A673 (cell line): Measurements from ENCODE around the gene CR1. TPM values are rescaled to one million over a fixed set of nuclear protein-coding genes. Genes with fewer than 3 reads are reported as not detected.
A peak's percentile ranks its signal among the peaks of the same experiment; 100 is the strongest.
"Not testable (repeated sequence)": the region's sequence is repeated elsewhere in the genome, so short reads cannot be mapped to it uniquely, and the experiment has no call there.

Experiments
- BruUV-seq: library from RNA; stranded (reverse); fragments of 400-500 nt; replicated peaks from 2 replicates; lab custom pipeline; 2021; lab: Mats Ljungman, UMichigan
- CTCF ChIA-PET: fragments of 300-600 bp; sonication (Branson Sonifier 250); formaldehyde crosslinking; loops from one replicate; lab custom pipeline; 2022; ENCODE audit warnings: antibody characterized with exemption; lab: Charles Lee
- POLR2A ChIA-PET: fragments of 300-600 bp; sonication (Branson Sonifier 250); formaldehyde crosslinking; loops from one replicate; lab custom pipeline; 2022; ENCODE audit warnings: antibody characterized with exemption; ENCODE audit not compliant: low non-redundant PET; lab: Charles Lee
- DNase-seq: peaks from one replicate; pipeline ENCODE4 v3.0.0-alpha.2; 2015; ENCODE audit warnings: low spot score
- H3K27ac ChIP-seq: fragments of 200-600 bp; sonication (generic); 2 replicates; pipeline ENCODE4 v1.5.1; 2016; ENCODE audit warnings: mixed run types, low read depth, mild to moderate bottlenecking, mixed read lengths, antibody characterized with exemption, low read length; ENCODE audit not compliant: poor library complexity, severe bottlenecking
- H3K27me3 ChIP-seq: fragments of 200-600 bp; sonication (generic); replicated peaks from 2 replicates; pipeline ENCODE4 v1.6.1; 2017; ENCODE audit warnings: mixed run types, low read depth, mild to moderate bottlenecking, mixed read lengths, antibody characterized with exemption, low read length; ENCODE audit not compliant: insufficient read depth, poor library complexity
- H3K36me3 ChIP-seq: fragments of 200-600 bp; sonication (generic); 2 replicates; pipeline ENCODE4 v1.6.1; 2016; ENCODE audit warnings: mixed run types, mild to moderate bottlenecking, mixed read lengths, antibody characterized with exemption, low read length; ENCODE audit not compliant: insufficient read depth, poor library complexity, severe bottlenecking
- H3K4me1 ChIP-seq: fragments of 200-600 bp; sonication (generic); 2 replicates; pipeline ENCODE4 v1.6.1; 2017; ENCODE audit warnings: mixed run types, mild to moderate bottlenecking, mixed read lengths, antibody characterized with exemption, low read length; ENCODE audit not compliant: insufficient read depth, poor library complexity, severe bottlenecking
- H3K4me3 ChIP-seq: fragments of 200-600 bp; sonication (generic); 2 replicates; pipeline ENCODE4 v1.5.1; 2016; ENCODE audit warnings: low read depth, mixed run types, mild to moderate bottlenecking, mixed read lengths, low read length; ENCODE audit not compliant: poor library complexity, severe bottlenecking
- H3K9me3 ChIP-seq: fragments of 200-600 bp; sonication (generic); 2 replicates; pipeline ENCODE4 v1.6.1; 2016; ENCODE audit warnings: mixed run types, low read depth, mild to moderate bottlenecking, mixed read lengths, antibody characterized with exemption, low read length; ENCODE audit not compliant: poor library complexity, severe bottlenecking
- CTCF ChIP-seq: fragments of 300-800, 200-600 bp; sonication (generic); conservative IDR thresholded peaks from 2 replicates; pipeline ENCODE4 v1.5.1; 2017; ENCODE audit warnings: low read depth, mild to moderate bottlenecking, antibody characterized with exemption, low read length, moderate library complexity, mixed read lengths
- EZH2 ChIP-seq: fragments of 200-600 bp; sonication (generic); IDR thresholded peaks from 2 replicates; pipeline ENCODE4 v1.6.1; 2017; ENCODE audit warnings: borderline replicate concordance, low read depth, mild to moderate bottlenecking, mixed read lengths, antibody characterized with exemption, low read length; ENCODE audit not compliant: poor library complexity, severe bottlenecking
- intact Hi-C: fragments of 100-400 bp; cut with micrococcal nuclease; formaldehyde crosslinking; loops from one replicate; pipeline ENCODE4 v1.10.0; 2022; ENCODE audit not compliant: unreplicated experiment
- total RNA-seq: library from RNA; stranded (reverse); gene quantifications from 2 replicates; pipeline ENCODE4 v1.2.3, GENCODE V29; 2021

CR1 gene
- total RNA-seq, 1 experiment from 2014 or later = not detected

- CTCF ChIA-PET, H3K36me3 ChIP-seq, H3K4me1 ChIP-seq, H3K27me3 ChIP-seq, H3K9me3 ChIP-seq, POLR2A ChIA-PET, DNase-seq, H3K27ac ChIP-seq, H3K4me3 ChIP-seq, intact Hi-C loops, BruUV-seq: not testable (repeated sequence)
Observed at GRCh38 chr1:207554823-207555222, 58.9 kb downstream of the CR1 start.

DNA sequence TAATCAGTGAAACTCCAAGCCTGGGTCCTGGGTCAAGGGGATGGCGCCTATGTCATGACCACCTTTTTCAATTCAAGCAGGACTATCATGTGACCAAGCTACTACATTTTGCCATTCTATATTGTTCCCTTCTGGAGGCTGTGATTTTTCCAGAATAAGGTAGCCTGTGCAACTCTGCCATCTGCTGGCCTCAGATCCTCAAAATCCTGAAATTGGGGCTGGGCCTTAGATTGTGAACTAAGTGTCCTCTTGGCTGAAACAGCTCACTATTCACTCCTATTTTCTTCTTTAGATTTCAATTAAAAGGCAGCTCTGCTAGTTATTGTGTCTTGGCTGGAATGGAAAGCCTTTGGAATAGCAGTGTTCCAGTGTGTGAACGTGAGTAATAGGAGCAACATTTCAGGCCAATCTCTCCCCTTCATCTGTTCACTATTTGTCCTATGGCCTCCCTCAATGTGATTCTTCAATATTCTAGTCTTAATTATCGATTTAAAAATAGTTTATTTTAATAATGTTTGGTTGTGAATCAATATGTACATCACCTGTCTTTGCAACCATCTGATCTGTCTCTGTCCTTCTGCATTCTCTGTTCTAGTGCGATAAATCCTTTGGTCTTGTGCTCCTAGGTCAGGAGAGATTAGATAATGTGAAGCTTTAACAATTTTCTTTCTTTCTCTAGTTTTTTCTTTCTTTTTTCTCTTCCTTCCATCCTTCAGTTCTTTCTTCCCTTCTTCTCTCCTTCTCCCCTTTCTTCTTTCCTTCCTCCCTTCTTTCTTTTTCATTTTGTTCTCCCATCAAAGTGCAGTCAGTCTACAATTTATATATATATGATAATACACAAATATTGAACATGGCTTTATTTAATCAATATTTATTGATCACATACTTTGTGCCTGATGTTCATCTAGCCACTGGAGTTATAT is 69.8 kb downstream of the CR1 start:
- CTCF ChIA-PET = no interaction called here

DNA sequence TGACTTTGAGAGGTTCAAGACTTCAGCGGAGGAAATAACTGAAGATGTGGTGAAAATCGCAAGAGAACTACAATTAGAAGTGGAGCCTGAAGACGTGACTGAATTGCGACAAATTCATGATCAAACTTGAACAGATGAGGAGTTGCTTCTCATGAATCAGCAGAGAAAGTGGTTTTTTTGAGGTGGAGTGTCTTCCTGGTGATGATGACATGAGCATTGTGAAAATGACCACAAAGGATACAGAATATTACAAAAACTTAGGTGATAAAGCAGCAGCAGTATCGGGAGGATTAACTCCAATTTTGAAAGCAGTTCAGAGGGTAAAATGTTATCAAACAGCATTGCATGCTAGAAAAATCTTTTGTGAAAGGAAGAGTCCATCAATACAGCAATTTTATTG is 76.0 kb downstream of the CR1 start:
- intact Hi-C loops, BruUV-seq, H3K4me1 ChIP-seq, H3K9me3 ChIP-seq, H3K36me3 ChIP-seq, H3K27ac ChIP-seq, POLR2A ChIA-PET, H3K4me3 ChIP-seq, CTCF ChIA-PET, H3K27me3 ChIP-seq, DNase-seq: not testable (repeated sequence)

More for the DNA sequence above, 69.8 kb downstream of the CR1 start:
- Histone ChIP-seq H3K4me1 (no peaks in the 10 kb centered on the region), H3K27me3 (peaks cover 14% of the 10 kb centered on the region), H3K9me3 (no peaks in the 10 kb centered on the region), H3K36me3 (no peaks in the 10 kb centered on the region), H3K4me3 (no peak overlapping the region), H3K27ac (no peak overlapping the region)
- POLR2A ChIA-PET = no interaction called here
- no TSS peak for BruUV-seq
- TF ChIP-seq CTCF (peak; percentile 52), EZH2 (no peak)
- peak; percentile 17 for DNase-seq
- intact Hi-C loops = no loop called here

- CTCF ChIA-PET = not testable (repeated sequence)
Observed at GRCh38 chr1:207573074-207573473, 77.1 kb downstream of the CR1 start.

DNA sequence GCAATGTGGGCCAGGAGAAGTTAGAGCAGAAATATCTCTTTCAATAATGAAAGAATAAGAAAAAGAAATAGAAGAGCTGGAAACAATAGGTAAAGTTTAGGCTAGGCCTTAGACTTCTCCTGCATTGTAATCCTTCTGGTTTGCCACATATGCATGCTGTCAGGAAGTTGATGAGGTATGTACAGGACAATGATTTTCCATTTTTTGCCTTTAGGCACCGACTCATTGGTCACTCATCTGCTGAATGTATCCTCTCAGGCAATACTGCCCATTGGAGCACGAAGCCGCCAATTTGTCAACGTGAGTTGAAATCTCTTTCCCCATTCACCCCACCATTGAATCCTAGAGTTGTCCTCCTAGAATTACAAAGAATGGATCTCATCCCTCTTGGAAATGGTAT is 79.4 kb downstream of the CR1 start:
- CTCF ChIA-PET, H3K4me1 ChIP-seq, H3K27ac ChIP-seq, H3K27me3 ChIP-seq, intact Hi-C loops, H3K36me3 ChIP-seq, H3K9me3 ChIP-seq, BruUV-seq, H3K4me3 ChIP-seq, POLR2A ChIA-PET, DNase-seq: not testable (repeated sequence)

More at GRCh38 chr1:207573074-207573473, 77.1 kb downstream of the CR1 start:
- H3K36me3 ChIP-seq, H3K27ac ChIP-seq, H3K4me1 ChIP-seq, intact Hi-C loops, BruUV-seq, POLR2A ChIA-PET, H3K9me3 ChIP-seq, H3K27me3 ChIP-seq, H3K4me3 ChIP-seq, DNase-seq: not testable (repeated sequence)
